Measurements from ENCODE around the gene MAGEB1. TPM values are rescaled to one million over a fixed set of nuclear protein-coding genes. Genes with fewer than 3 reads are reported as not detected.

MAGEB1 gene
- total and polyA plus RNA-seq, 4 donors: not detected

DNA sequence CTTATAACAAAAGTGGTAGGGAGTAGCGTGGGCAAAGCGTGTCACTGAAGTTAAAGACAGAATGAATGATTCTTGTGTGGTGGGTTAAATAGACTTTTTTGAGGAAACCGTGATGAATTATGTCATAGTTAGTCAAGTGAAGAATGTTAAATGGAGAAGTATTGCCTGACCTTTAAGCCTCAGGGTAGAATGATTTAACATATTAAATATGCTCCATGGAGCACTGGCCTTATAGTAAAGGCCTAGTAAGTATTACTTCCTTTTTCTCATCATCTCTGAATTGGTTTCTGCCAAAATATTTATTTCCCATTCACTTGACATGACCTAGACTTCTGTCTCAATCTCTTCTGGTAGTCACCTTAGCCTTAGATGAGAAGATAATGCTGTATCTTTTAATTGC is 23.7 kb downstream of the MAGEB1 start (continued):
- TF ChIP-seq, protein P1, sequence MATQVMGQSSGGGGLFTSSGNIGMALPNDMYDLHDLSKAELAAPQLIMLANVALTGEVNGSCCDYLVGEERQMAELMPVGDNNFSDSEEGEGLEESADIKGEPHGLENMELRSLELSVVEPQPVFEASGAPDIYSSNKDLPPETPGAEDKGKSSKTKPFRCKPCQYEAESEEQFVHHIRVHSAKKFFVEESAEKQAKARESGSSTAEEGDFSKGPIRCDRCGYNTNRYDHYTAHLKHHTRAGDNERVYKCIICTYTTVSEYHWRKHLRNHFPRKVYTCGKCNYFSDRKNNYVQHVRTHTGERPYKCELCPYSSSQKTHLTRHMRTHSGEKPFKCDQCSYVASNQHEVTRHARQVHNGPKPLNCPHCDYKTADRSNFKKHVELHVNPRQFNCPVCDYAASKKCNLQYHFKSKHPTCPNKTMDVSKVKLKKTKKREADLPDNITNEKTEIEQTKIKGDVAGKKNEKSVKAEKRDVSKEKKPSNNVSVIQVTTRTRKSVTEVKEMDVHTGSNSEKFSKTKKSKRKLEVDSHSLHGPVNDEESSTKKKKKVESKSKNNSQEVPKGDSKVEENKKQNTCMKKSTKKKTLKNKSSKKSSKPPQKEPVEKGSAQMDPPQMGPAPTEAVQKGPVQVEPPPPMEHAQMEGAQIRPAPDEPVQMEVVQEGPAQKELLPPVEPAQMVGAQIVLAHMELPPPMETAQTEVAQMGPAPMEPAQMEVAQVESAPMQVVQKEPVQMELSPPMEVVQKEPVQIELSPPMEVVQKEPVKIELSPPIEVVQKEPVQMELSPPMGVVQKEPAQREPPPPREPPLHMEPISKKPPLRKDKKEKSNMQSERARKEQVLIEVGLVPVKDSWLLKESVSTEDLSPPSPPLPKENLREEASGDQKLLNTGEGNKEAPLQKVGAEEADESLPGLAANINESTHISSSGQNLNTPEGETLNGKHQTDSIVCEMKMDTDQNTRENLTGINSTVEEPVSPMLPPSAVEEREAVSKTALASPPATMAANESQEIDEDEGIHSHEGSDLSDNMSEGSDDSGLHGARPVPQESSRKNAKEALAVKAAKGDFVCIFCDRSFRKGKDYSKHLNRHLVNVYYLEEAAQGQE (IDR thresholded peaks at IDR 0.05): no peak
- TF ChIP-seq EGR1 (IDR thresholded peaks at IDR 0.05; ENCODE audit: low read depth in 2 of 2) (no peak), FOXA2 (IDR thresholded peaks at IDR 0.05) (no peak), FOXA1 (IDR thresholded peaks at IDR 0.05) (no peak), HNF4A (conservative IDR thresholded peaks at IDR 0.05) (no peak), HNF4G (IDR thresholded peaks at IDR 0.05) (no peak)

DNA sequence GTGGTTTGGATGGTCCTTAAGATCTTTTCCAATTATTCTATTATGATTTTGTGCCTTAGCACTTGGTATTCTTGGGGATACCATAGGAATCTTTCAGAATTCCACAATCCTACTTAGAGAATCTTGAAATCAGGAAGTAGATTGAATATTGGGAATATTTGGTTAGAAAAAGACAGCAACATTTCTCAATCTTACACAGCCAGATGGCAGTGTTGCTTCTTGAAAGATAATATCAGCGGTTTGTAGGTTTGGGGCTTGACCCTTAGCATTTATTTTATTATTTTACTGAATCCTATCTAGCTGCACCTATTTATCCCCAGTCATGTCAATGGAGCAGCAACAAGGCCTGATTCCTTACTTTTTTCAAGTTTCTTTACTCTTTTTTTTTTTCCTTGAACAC is 28.6 kb downstream of the MAGEB1 start:
- Histone ChIP-seq H3K4me1 (ENCODE audit: control insufficient read depth in 4 of 4, insufficient read depth in 4 of 4, low read length in 3 of 4) (no peaks in the 10 kb centered on the region), H3K9me3 (ENCODE audit: control insufficient read depth in 4 of 4, low read length in 3 of 4) (no peaks in the 10 kb centered on the region), H3K27me3 (ENCODE audit: control insufficient read depth in 4 of 4, insufficient read depth in 4 of 4, low read length in 3 of 4) (no peaks in the 10 kb centered on the region), H3K36me3 (ENCODE audit: control insufficient read depth in 4 of 4, insufficient read depth in 3 of 4, low read depth in 1 of 4, low read length in 3 of 4) (no peaks in the 10 kb centered on the region), H3K9ac (ENCODE audit: low read depth in 1 of 2, low read length in 2 of 2) (no peak overlapping the region), H3K4me3 (ENCODE audit: low read depth in 1 of 3, low read length in 3 of 3) (no peak overlapping the region), H3K27ac (ENCODE audit: low read depth in 1 of 2, low read length in 2 of 2) (no peak overlapping the region)
- 15% methylated on average over 1 of the region's 1 CpG for WGBS
- no peak for TF ChIP-seq FOXA2 (IDR thresholded peaks at IDR 0.05)
- TF ChIP-seq RAD21 (IDR thresholded peaks at IDR 0.05): peak; percentile 59 to 68
- TF ChIP-seq, protein P2, sequence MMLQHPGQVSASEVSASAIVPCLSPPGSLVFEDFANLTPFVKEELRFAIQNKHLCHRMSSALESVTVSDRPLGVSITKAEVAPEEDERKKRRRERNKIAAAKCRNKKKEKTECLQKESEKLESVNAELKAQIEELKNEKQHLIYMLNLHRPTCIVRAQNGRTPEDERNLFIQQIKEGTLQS (IDR thresholded peaks at IDR 0.05): no peak
- no peak for TF ChIP-seq FOXA1 (IDR thresholded peaks at IDR 0.05)
- TF ChIP-seq CTCF (IDR thresholded peaks at IDR 0.05; ENCODE audit: low read depth, low read length, missing input control): peak; percentile 33
- no peak for TF ChIP-seq RXRA (IDR thresholded peaks at IDR 0.05)
- no peak for DNase-seq (ENCODE audit: low spot score)

DNA sequence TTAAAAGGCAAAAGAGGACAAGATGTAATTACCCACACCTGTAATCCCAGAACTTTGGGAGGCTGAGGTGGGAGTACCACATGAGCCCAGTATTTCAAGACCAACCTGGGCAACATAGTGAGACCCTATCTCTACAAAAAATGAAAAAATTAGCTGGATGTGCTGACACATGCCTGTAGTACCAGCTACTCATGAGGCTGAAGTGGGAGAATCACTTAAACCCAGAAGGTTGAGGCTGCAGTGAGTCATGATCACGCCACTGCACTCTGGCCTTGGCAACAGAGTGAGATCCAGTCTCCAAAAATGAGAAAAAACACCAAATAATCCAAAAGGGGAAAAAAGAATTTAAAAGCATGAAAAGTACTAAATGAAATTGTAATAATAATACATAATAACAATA is 31.4 kb downstream of the MAGEB1 start:
- Histone ChIP-seq H3K36me3 (ENCODE audit: control insufficient read depth in 4 of 4, insufficient read depth in 3 of 4, low read depth in 1 of 4, low read length in 3 of 4) (no peaks in the 10 kb centered on the region), H3K27me3 (ENCODE audit: control insufficient read depth in 4 of 4, insufficient read depth in 4 of 4, low read length in 3 of 4) (no peaks in the 10 kb centered on the region), H3K27ac (ENCODE audit: low read depth in 1 of 2, low read length in 2 of 2) (no peak overlapping the region), H3K9ac (ENCODE audit: low read depth in 1 of 2, low read length in 2 of 2) (no peak overlapping the region), H3K9me3 (ENCODE audit: control insufficient read depth in 4 of 4, low read length in 3 of 4) (no peaks in the 10 kb centered on the region), H3K4me1 (ENCODE audit: control insufficient read depth in 4 of 4, insufficient read depth in 4 of 4, low read length in 3 of 4) (no peaks in the 10 kb centered on the region), H3K4me3 (ENCODE audit: low read depth in 1 of 3, low read length in 3 of 3) (no peak overlapping the region)
- no peak for DNase-seq (ENCODE audit: low spot score)
- 91% methylated on average over 1 of the region's 1 CpG for WGBS
- no peak for TF ChIP-seq HNF4G (IDR thresholded peaks at IDR 0.05)
- TF ChIP-seq MAX (IDR thresholded peaks at IDR 0.05): no peak
- TF ChIP-seq RXRA (IDR thresholded peaks at IDR 0.05): no peak
- TF ChIP-seq, protein P2 (IDR thresholded peaks at IDR 0.05): no peak

Data from liver (tissue), 9 donors.